ENCODE data around the gene RNGTT. TPM values are rescaled to one million over a fixed set of nuclear protein-coding genes. Genes with fewer than 3 reads are reported as not detected.

The RNGTT gene
- total RNA-seq, 4 donors from 2014 or later = 12.2 to 17.5 (median 14.6) TPM

- H3K4me1 ChIP-seq = no peaks in the 10 kb centered on the region
- WGBS, 2 donors (ENCODE audit: low coverage in 1 of 2) = 87 to 100% methylated on average over 2 of the region's 2 CpGs
- no peak for ATAC-seq
Observed at GRCh38 chr6:88852000-88852399, 111.4 kb downstream of the RNGTT start.

GRCh38 chr6:88848870-88849269 is 114.5 kb downstream of the RNGTT start:
- WGBS, 2 donors (ENCODE audit: low coverage in 1 of 2) = 80 to 92% methylated on average over 1 of the region's 1 CpG
- TF ChIP-seq POLR2AphosphoS5 (IDR thresholded peaks at IDR 0.05) (no peak), EP300 (IDR thresholded peaks at IDR 0.05) (no peak)
- no peak for ATAC-seq
- Histone ChIP-seq H3K4me3 (no peak overlapping the region), H3K9me3 (no peaks in the 10 kb centered on the region), H3K27me3 (no peaks in the 10 kb centered on the region), H3K4me1 (no peaks in the 10 kb centered on the region), H3K27ac (no peak overlapping the region), H3K36me3 (no peaks in the 10 kb centered on the region)

More at GRCh38 chr6:88852000-88852399, 111.4 kb downstream of the RNGTT start:
- Histone ChIP-seq H3K4me3 (no peak overlapping the region), H3K27ac (no peak overlapping the region), H3K36me3 (no peaks in the 10 kb centered on the region), H3K9me3 (no peaks in the 10 kb centered on the region), H3K27me3 (no peaks in the 10 kb centered on the region)
- TF ChIP-seq POLR2A (IDR thresholded peaks at IDR 0.05) (no peak), EP300 (IDR thresholded peaks at IDR 0.05) (no peak), POLR2AphosphoS5 (IDR thresholded peaks at IDR 0.05) (no peak)
- TF ChIP-seq, protein P1, sequence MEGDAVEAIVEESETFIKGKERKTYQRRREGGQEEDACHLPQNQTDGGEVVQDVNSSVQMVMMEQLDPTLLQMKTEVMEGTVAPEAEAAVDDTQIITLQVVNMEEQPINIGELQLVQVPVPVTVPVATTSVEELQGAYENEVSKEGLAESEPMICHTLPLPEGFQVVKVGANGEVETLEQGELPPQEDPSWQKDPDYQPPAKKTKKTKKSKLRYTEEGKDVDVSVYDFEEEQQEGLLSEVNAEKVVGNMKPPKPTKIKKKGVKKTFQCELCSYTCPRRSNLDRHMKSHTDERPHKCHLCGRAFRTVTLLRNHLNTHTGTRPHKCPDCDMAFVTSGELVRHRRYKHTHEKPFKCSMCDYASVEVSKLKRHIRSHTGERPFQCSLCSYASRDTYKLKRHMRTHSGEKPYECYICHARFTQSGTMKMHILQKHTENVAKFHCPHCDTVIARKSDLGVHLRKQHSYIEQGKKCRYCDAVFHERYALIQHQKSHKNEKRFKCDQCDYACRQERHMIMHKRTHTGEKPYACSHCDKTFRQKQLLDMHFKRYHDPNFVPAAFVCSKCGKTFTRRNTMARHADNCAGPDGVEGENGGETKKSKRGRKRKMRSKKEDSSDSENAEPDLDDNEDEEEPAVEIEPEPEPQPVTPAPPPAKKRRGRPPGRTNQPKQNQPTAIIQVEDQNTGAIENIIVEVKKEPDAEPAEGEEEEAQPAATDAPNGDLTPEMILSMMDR (IDR thresholded peaks at IDR 0.05) = no peak

GRCh38 chr6:88843040-88843439 is 120.4 kb downstream of the RNGTT start:
- Histone ChIP-seq H3K27me3 (no peaks in the 10 kb centered on the region), H3K27ac (peak overlapping the region in 3 of 4 donors; percentile 61 to 79 (median 69)), H3K9me3 (no peaks in the 10 kb centered on the region), H3K4me3 (no peak overlapping the region), H3K36me3 (no peaks in the 10 kb centered on the region), H3K4me1 (peaks cover 4 to 36% (median 8%) of the 10 kb centered on the region in 3 donors)
- ATAC-seq = peak; percentile 51
- TF ChIP-seq POLR2A (IDR thresholded peaks at IDR 0.05) (no peak), POLR2AphosphoS5 (IDR thresholded peaks at IDR 0.05) (peak; percentile 29)

DNA sequence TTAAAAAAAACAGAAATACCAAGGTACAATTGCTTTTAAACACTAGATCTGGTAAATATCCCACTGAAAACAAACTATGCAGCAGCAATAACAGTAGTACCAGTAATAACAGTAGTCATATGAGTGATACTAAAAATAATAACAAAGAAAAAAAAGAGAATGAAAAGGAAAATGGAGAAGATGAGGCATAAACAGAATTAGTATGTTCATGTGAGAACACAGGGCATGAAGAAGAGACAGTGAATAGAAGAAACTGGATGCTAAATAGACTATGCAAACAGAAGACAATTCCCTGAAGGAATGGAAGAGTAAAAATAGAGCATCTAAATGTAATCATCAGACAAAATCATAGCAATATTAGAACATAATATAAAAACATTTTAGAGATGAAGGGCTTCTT is 121.1 kb downstream of the RNGTT start:
- H3K9me3 ChIP-seq = no peaks in the 10 kb centered on the region

GRCh38 chr6:88840796-88841539 is 122.5 kb downstream of the RNGTT start:
- 50 to 57% methylated on average over 3 of the region's 3 CpGs for WGBS, 2 donors (ENCODE audit: low coverage in 1 of 2)

More for the DNA sequence above, 121.1 kb downstream of the RNGTT start:
- no peaks in the 10 kb centered on the region for H3K36me3 ChIP-seq
- no peak overlapping the region for H3K4me3 ChIP-seq
- peaks cover 4 to 36% (median 8%) of the 10 kb centered on the region in 3 donors for H3K4me1 ChIP-seq
- TF ChIP-seq EP300 (IDR thresholded peaks at IDR 0.05) (no peak), POLR2A (IDR thresholded peaks at IDR 0.05) (no peak), POLR2AphosphoS5 (IDR thresholded peaks at IDR 0.05) (no peak)
- TF ChIP-seq, protein P1 (IDR thresholded peaks at IDR 0.05) = no peak
- H3K27me3 ChIP-seq = no peaks in the 10 kb centered on the region
- no peak for ATAC-seq
- H3K27ac ChIP-seq = peak overlapping the region in 3 of 4 donors; percentile 61 to 79 (median 69)

More at GRCh38 chr6:88840796-88841539, 122.5 kb downstream of the RNGTT start:
- H3K27me3 ChIP-seq = no peaks in the 10 kb centered on the region
- H3K36me3 ChIP-seq = no peaks in the 10 kb centered on the region
- H3K27ac ChIP-seq = peak overlapping the region in 3 of 4 donors; percentile 51 to 79 (median 69)
- peaks cover 4 to 36% (median 8%) of the 10 kb centered on the region in 3 donors for H3K4me1 ChIP-seq
- peak; percentile 36 for TF ChIP-seq POLR2AphosphoS5 (IDR thresholded peaks at IDR 0.05)
- TF ChIP-seq, protein P1 (IDR thresholded peaks at IDR 0.05) = no peak
- TF ChIP-seq EP300 (IDR thresholded peaks at IDR 0.05) = no peak
- no peak overlapping the region for H3K4me3 ChIP-seq
- no peaks in the 10 kb centered on the region for H3K9me3 ChIP-seq
- ATAC-seq = no peak
